Measurements from ENCODE around the gene KITLG.

DNA sequence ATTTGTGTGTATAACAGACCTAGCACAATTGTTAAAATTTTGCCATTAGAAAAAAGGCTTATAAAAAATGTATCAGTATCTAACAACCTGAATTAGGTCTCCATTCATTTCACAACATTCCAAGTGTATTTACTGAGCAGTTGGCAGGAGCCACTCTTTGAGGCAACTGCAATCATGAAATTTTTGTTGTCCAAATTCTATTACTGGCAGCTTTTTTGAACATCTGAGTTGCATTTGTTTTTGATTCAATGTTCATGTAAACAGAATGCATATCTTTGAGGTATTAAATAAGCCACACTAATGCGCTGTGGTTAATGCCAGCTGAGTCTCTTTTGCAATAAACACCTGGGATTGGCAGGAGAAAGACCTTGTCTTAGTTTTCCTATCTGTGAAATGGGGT lies 8.7 kb downstream of the KITLG start:
- TF ChIP-seq YY1 (IDR thresholded peaks at IDR 0.05; ENCODE audit: extremely low read depth, insufficient replicate concordance, low read depth, low read length) (no peak), POLR2A (IDR thresholded peaks at IDR 0.05; ENCODE audit: borderline replicate concordance, extremely low read depth, insufficient read depth, insufficient read length) (no peak), POLR2AphosphoS5 (IDR thresholded peaks at IDR 0.05; ENCODE audit: low read depth, low read length) (no peak; the same call in 1 of the 2 replicates), CEBPB (IDR thresholded peaks at IDR 0.05; ENCODE audit: low read depth) (no peak), SRF (IDR thresholded peaks at IDR 0.05; ENCODE audit: low read depth) (no peak), CBX3 (IDR thresholded peaks at IDR 0.05; ENCODE audit: low read depth) (no peak), EZH2phosphoT487 (IDR thresholded peaks at IDR 0.05; ENCODE audit: borderline replicate concordance) (no peak), ZNF274 (IDR thresholded peaks at IDR 0.05; ENCODE audit: low read depth, low read length) (no peak), SP1 (IDR thresholded peaks at IDR 0.05; ENCODE audit: low read depth) (no peak), ZFX (IDR thresholded peaks at IDR 0.05) (no peak)
- TF ChIP-seq, protein P1, sequence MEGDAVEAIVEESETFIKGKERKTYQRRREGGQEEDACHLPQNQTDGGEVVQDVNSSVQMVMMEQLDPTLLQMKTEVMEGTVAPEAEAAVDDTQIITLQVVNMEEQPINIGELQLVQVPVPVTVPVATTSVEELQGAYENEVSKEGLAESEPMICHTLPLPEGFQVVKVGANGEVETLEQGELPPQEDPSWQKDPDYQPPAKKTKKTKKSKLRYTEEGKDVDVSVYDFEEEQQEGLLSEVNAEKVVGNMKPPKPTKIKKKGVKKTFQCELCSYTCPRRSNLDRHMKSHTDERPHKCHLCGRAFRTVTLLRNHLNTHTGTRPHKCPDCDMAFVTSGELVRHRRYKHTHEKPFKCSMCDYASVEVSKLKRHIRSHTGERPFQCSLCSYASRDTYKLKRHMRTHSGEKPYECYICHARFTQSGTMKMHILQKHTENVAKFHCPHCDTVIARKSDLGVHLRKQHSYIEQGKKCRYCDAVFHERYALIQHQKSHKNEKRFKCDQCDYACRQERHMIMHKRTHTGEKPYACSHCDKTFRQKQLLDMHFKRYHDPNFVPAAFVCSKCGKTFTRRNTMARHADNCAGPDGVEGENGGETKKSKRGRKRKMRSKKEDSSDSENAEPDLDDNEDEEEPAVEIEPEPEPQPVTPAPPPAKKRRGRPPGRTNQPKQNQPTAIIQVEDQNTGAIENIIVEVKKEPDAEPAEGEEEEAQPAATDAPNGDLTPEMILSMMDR (IDR thresholded peaks at IDR 0.05 in 2 of 3, conservative IDR thresholded peaks at IDR 0.05 in 1 of 3; ENCODE audit: borderline replicate concordance in 1 of 3, insufficient read depth in 1 of 3, low read depth in 2 of 3, low read length in 2 of 3) = no peak
- TF ChIP-seq, protein P2, sequence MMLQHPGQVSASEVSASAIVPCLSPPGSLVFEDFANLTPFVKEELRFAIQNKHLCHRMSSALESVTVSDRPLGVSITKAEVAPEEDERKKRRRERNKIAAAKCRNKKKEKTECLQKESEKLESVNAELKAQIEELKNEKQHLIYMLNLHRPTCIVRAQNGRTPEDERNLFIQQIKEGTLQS (IDR thresholded peaks at IDR 0.05) = no peak

Data from HCT116 (cell line).